Mucosa of rectum (tissue), 2 donors: ENCODE measurements around the gene ELAVL3.

Experiments
- H3K27ac ChIP-seq, 2 donors: one replicate each; pipeline ENCODE4 v1.7.0; 2013; ENCODE audit warnings: inconsistent platforms in 2 of 2, low read depth in 2 of 2, low read length in 2 of 2
- H3K27me3 ChIP-seq, 2 donors: one replicate each; pipeline ENCODE4 v1.7.0; 2013; ENCODE audit warnings: low read length in 2 of 2; ENCODE audit not compliant: control insufficient read depth in 2 of 2, insufficient read depth in 2 of 2
- H3K36me3 ChIP-seq, 2 donors: one replicate each; pipeline ENCODE4 v1.7.0; 2013; ENCODE audit warnings: low read length in 2 of 2; ENCODE audit not compliant: control insufficient read depth in 2 of 2, insufficient read depth in 2 of 2
- H3K4me1 ChIP-seq, 2 donors: one replicate each; pipeline ENCODE4 v1.7.0; 2013; ENCODE audit warnings: low read length in 2 of 2, mild to moderate bottlenecking in 1 of 2; ENCODE audit not compliant: control insufficient read depth in 2 of 2, insufficient read depth in 2 of 2
- H3K4me3 ChIP-seq, 2 donors: one replicate each; pipeline ENCODE4 v1.7.0; 2013; ENCODE audit warnings: low read length in 2 of 2
- H3K9ac ChIP-seq, 2 donors: one replicate each; pipeline ENCODE4 v1.7.0; 2013; ENCODE audit warnings: low read length in 2 of 2, low read depth in 1 of 2, mild to moderate bottlenecking in 1 of 2
- H3K9me3 ChIP-seq, 2 donors: one replicate each; pipeline ENCODE4 v1.7.0; 2013; ENCODE audit warnings: low read length in 2 of 2; ENCODE audit not compliant: control insufficient read depth in 2 of 2
- donor health status: healthy.
- donor health status: Normal muscosa, but diverticular disease.

The ELAVL3 gene

GRCh38 chr19:11422163-11423065, 58.4 kb downstream of the ELAVL3 start:
- Histone ChIP-seq H3K36me3 (no peaks in the 10 kb centered on the region), H3K4me3 (peak overlapping the region; percentile 50 to 52), H3K27ac (no peak overlapping the region), H3K9me3 (no peaks in the 10 kb centered on the region), H3K27me3 (peaks cover 27 to 37% of the 10 kb centered on the region in 2 donors), H3K4me1 (peaks cover 3 to 15% of the 10 kb centered on the region in 2 donors), H3K9ac (peak overlapping the region in 1 of 2 donors; percentile 40)

GRCh38 chr19:11421371-11422098, 59.3 kb downstream of the ELAVL3 start:
- no peak overlapping the region for H3K9ac ChIP-seq
- no peaks in the 10 kb centered on the region for H3K36me3 ChIP-seq
- peaks cover 3 to 15% of the 10 kb centered on the region in 2 donors for H3K4me1 ChIP-seq
- H3K9me3 ChIP-seq: no peaks in the 10 kb centered on the region
- H3K4me3 ChIP-seq: peak overlapping the region; percentile 43 to 50
- H3K27ac ChIP-seq: peak overlapping the region in 1 of 2 donors; percentile 32
- peaks cover 27 to 37% of the 10 kb centered on the region in 2 donors for H3K27me3 ChIP-seq

GRCh38 chr19:11420429-11421370, 60.1 kb downstream of the ELAVL3 start:
- Histone ChIP-seq H3K27ac (peak overlapping the region in 1 of 2 donors; percentile 32), H3K4me1 (peaks cover 3 to 15% of the 10 kb centered on the region in 2 donors), H3K9ac (peak overlapping the region in 1 of 2 donors; percentile 24), H3K4me3 (peak overlapping the region; percentile 43 to 50), H3K27me3 (peaks cover 27 to 37% of the 10 kb centered on the region in 2 donors), H3K36me3 (no peaks in the 10 kb centered on the region), H3K9me3 (no peaks in the 10 kb centered on the region)

DNA sequence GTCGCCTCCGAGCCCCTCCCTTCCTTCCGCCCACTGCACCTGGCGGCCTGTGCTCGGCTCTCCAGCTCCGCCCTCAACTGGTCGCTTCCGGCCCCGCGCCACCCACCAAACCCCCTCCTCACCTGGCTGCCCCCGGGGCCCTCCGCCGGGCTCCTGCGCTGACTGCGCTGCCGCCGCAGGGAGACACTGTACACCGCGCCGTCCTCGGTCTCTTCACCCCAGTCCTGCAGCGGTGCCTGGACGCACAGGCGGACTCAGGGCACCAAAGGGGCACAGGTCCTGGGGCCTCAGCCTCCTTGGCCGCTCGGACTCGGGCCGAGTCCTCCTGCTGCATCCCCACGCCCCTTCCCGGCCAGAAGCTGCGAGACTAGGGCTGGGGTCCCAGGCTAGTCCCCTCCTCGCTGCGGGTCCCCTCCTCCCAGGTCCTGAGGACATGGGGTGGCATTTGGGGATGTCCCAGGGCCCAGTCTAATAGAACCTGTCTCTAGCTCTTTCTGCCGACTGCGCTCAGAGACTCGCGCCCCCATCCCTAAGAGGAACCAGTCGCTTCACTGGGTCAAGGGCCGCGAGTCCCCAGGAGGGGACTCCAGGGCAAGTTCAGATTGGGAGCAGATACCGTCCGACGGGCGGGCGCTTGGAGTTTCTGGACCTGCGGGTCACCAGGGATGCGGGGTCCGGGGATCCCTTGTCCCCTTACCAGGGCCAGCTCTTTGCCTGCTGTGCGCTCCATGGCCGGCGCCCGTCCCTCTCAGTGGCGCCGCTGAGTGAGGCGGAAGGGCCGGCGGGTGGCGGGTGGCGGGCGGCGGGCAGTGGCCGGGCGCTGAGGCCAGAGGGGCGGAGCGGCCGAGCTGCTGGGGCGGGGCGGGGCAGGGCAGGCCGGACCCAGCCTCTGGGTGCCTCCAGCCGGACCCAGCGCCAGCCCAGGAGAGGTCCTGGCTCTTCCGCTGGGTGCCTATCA, 62.0 kb downstream of the ELAVL3 start, which contains the start of gene RGL3:
Gene RGL3 (minus strand): TSS at position 766 of the 958 bp plus-strand sequence. CDS start 36 bp downstream, at position 730.
- Histone ChIP-seq H3K36me3 (no peaks in the 10 kb centered on the region), H3K4me1 (peaks cover 3 to 15% of the 10 kb centered on the region in 2 donors), H3K27ac (peak within 1 kb of the TSS in 1 of 2 donors; percentile 42), H3K27me3 (peaks cover 24 to 34% of the 10 kb centered on the region in 2 donors), H3K9me3 (no peaks in the 10 kb centered on the region), H3K4me3 (peak within 1 kb of the TSS; percentile 60 to 67), H3K9ac (peak within 1 kb of the TSS; percentile 32 to 68)

- H3K4me1 ChIP-seq: peaks cover 3 to 15% of the 10 kb centered on the region in 2 donors
- H3K4me3 ChIP-seq: peak overlapping the region in 1 of 2 donors; percentile 67
- no peak overlapping the region for H3K27ac ChIP-seq
- H3K36me3 ChIP-seq: no peaks in the 10 kb centered on the region
- no peak overlapping the region for H3K9ac ChIP-seq
- H3K9me3 ChIP-seq: no peaks in the 10 kb centered on the region
- H3K27me3 ChIP-seq: peaks cover 18 to 29% of the 10 kb centered on the region in 2 donors
Observed at GRCh38 chr19:11418094-11418548, 62.7 kb downstream of the ELAVL3 start.

DNA sequence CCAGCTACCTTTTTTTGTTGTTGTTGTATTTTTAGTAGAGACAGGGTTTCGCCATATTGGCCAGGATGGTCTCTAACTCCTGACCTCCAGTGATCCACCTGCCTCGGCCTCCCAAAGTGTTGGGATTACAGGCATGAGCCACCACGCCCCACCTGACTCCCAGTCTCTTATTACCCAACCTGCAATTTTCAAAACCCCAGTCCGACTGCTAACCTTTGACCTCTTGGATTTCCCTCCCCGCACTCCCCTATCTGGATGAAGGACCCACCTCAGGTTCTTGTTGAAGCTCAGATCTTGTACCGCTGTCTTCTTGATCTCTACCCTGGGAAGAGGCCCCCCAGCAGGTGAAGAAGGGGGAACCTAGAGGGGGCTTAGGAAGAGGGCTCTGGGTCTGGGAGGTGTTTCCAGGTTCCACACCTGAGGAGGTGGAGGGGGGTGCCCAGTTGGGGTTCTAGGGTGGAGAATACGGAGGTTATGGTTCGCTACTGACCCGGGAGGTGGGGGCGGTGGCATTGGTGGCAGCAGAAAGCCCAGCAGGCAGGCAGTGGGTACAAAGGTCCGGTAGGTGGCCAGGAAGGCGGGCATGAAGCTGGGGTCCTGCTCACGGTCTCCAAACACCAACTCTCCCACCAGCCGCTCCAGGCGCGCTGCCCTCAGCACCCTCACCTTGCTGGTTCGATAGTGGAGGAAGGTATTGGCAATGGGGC, 64.3 kb downstream of the ELAVL3 start:
- H3K4me1 ChIP-seq: peaks cover 3 to 12% of the 10 kb centered on the region in 2 donors
- H3K9ac ChIP-seq: no peak overlapping the region
- no peak overlapping the region for H3K27ac ChIP-seq
- no peak overlapping the region for H3K4me3 ChIP-seq
- H3K27me3 ChIP-seq: peaks cover 14 to 21% of the 10 kb centered on the region in 2 donors
- no peaks in the 10 kb centered on the region for H3K36me3 ChIP-seq
- no peaks in the 10 kb centered on the region for H3K9me3 ChIP-seq

- H3K36me3 ChIP-seq: no peaks in the 10 kb centered on the region
- H3K4me3 ChIP-seq: no peak overlapping the region
- H3K27me3 ChIP-seq: peaks cover 3 to 4% of the 10 kb centered on the region in 2 donors
- no peaks in the 10 kb centered on the region for H3K9me3 ChIP-seq
- H3K4me1 ChIP-seq: peaks cover 0 to 4% of the 10 kb centered on the region in 2 donors
- H3K9ac ChIP-seq: no peak overlapping the region
- no peak overlapping the region for H3K27ac ChIP-seq
Observed at GRCh38 chr19:11414544-11414943, 66.3 kb downstream of the ELAVL3 start.

DNA sequence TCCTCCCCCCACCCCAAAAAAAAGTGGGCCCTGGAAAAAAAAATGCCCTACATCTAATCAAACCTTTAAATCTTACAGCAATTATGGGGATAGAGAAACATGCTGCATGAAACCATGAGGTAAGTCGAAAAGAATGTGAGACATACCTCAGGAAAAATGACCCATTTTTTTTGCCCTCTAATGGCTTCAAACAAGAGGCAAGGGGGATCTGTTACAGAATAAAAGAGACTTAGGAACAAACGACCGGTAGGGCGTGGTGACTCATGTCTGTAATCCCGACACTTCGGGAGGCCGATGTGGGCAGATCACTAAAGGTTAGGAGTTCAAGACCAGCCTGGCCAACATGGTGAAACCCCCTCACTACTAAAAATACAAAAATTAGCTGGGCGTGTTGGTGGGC, 70.2 kb downstream of the ELAVL3 start:
- no peaks in the 10 kb centered on the region for H3K9me3 ChIP-seq
- H3K9ac ChIP-seq: no peak overlapping the region
- no peaks in the 10 kb centered on the region for H3K4me1 ChIP-seq
- no peaks in the 10 kb centered on the region for H3K27me3 ChIP-seq
- no peak overlapping the region for H3K27ac ChIP-seq
- no peak overlapping the region for H3K4me3 ChIP-seq
- H3K36me3 ChIP-seq: no peaks in the 10 kb centered on the region
